ENCODE data around the gene SUFU.

The SUFU gene

DNA sequence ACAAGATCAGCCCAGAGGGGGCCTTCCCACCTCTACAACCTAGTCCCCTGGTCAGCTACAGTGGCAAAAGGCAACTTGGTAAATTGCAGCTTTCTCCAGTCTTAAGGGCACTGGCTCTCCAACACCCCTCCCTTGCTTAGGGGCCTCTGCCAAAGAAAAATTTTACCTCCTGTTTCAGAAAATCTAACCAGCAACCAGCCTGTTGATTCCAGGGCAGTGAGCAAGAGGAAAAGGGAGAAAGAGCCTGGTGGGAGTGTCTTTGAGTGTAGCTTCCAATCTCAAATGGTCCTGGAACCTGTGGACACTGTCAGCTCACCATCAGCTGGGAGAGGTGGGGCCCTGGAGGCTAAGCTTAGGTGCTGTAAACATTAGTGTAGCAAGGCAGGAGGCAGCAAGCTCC, 24.1 kb upstream of the SUFU start:
- ChIA-PET CTCF (interaction anchor here (0.6 to 2.0 kb wide), 20 partner anchors 9 to 249 kb away, joined by 3 to 14 read pairs (median 4); partner anchors contain the start of genes CUEDC2, FBXL15 and NFKB2), POLR2A (ENCODE audit: low non-redundant PET) (no interaction called here)
- TF ChIP-seq, protein P1, sequence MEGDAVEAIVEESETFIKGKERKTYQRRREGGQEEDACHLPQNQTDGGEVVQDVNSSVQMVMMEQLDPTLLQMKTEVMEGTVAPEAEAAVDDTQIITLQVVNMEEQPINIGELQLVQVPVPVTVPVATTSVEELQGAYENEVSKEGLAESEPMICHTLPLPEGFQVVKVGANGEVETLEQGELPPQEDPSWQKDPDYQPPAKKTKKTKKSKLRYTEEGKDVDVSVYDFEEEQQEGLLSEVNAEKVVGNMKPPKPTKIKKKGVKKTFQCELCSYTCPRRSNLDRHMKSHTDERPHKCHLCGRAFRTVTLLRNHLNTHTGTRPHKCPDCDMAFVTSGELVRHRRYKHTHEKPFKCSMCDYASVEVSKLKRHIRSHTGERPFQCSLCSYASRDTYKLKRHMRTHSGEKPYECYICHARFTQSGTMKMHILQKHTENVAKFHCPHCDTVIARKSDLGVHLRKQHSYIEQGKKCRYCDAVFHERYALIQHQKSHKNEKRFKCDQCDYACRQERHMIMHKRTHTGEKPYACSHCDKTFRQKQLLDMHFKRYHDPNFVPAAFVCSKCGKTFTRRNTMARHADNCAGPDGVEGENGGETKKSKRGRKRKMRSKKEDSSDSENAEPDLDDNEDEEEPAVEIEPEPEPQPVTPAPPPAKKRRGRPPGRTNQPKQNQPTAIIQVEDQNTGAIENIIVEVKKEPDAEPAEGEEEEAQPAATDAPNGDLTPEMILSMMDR (conservative IDR thresholded peaks at IDR 0.05; ENCODE audit: low read depth): no peak
- no peak for DNase-seq (ENCODE audit: low spot score)
- H3K27ac ChIP-seq: peak overlapping the region; percentile 47

DNA sequence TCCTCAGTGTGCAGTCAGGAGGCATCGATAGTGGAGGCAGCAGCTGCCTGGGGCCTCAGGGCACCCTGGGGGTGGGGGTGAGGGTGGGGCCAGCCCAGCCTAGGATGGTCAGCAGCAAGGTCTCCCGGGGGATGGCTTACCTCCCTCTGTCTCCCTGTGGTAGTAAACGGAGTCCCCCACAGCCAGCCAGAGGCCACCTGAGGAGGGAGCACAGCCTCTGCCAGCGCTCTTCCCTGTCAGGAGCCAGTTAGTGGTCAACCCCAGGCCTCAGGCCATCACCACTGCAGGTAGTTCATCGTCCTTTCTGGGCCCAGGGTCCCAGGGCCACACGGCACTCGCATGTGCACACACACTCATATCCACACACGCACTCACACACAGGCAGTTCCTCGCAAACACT, 23.4 kb upstream of the SUFU start:
- TF ChIP-seq, protein P1 (conservative IDR thresholded peaks at IDR 0.05; ENCODE audit: low read depth): no peak
- peak overlapping the region; percentile 47 for H3K27ac ChIP-seq
- no peak for DNase-seq (ENCODE audit: low spot score)
- POLR2A ChIA-PET (ENCODE audit: low non-redundant PET): no interaction called here
- CTCF ChIA-PET: interaction anchor here (1.5 to 2.0 kb wide), 2 partner anchors 77 to 103 kb away, joined by 5 to 9 read pairs; no protein-coding TSS in a partner anchor

DNA sequence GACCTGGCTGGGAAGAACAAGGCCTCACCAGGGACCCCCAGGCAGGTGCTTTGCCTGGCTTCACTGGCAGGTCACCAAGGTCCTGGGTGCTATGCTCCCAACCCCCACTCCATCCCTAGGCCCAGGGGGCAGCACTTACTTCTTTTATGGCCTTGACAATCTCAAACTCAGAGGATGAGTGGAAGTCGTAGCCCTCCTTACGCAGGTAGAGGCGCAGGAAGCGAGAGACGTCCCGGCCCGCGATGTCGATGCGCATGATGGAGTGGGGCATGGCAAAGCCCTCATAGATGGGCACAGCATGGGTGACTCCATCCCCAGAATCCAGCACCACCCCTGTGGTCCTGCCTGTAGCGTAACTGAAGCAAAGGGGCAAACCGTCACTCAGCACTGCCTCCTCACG, 19.8 kb upstream of the SUFU start:
- H3K27ac ChIP-seq: no peak overlapping the region
- DNase-seq (ENCODE audit: low spot score): no peak
- POLR2A ChIA-PET (ENCODE audit: low non-redundant PET): no interaction called here
- TF ChIP-seq, protein P1 (conservative IDR thresholded peaks at IDR 0.05; ENCODE audit: low read depth): no peak
- CTCF ChIA-PET: interaction anchor here (1.4 kb wide), 1 partner anchor 100 kb away, joined by 4 read pairs; no protein-coding TSS in a partner anchor

DNA sequence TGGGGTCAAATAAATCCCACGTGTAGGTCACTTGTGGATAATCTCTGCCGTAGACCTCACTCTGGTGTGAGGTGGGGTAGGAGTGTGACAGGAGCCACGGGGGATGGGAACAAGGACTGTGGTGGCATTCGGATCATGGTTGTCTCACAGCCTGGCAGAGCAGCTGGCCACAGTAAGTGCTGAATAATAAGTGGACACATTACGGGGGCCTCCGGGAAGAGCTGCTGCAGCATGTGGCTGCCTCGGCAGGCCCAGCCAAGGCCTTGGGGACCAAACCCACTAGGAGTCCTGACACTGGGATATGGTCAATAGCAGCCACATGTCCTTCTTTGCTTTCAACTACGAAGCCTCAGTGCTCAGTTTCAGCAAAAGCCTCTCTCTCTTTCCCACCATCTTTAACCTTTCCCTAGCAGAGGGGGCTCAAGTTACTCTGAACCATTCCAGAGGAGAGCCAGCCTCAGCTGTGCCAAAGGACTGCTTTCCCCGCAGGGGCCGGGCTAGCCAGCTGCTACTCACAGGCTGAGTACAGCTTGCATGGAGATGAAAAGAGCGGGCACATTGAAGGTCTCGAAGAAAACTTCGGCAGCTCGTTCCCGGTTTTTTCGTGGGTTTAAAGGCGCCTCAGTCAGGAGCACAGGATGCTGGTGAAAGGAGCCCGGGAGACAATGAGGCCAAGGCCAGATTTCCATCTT, 18.5 kb upstream of the SUFU start:
- peak overlapping the region; percentile 1; the same call in 1 of the 2 replicates for H3K27ac ChIP-seq
- POLR2A ChIA-PET (ENCODE audit: low non-redundant PET): no interaction called here
- CTCF ChIA-PET: interaction anchor here (0.6 to 1.4 kb wide), 2 partner anchors 98 to 144 kb away, joined by 3 to 4 read pairs; no protein-coding TSS in a partner anchor
- TF ChIP-seq, protein P1 (conservative IDR thresholded peaks at IDR 0.05; ENCODE audit: low read depth): no peak
- no peak for DNase-seq (ENCODE audit: low spot score)

DNA sequence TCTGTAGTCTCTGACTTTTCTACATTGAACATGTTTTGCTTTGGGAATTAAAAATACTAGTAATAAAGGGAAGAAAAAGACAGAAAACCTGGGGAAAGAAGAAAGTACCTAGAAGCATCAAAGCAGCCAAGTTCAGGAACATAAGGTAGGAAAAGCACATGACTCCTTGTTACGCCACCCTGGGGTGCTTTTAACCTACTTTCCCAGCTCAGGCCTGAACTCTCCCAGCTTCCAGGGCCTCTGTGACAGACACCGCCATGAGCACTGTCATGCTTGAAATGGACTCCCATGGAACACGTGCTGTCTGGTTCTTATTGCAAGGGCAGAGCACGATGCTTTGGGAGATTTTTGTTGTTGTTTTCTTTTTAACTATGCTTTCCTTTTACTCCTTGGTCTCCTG, 12.6 kb upstream of the SUFU start:
- TF ChIP-seq, protein P1 (conservative IDR thresholded peaks at IDR 0.05; ENCODE audit: low read depth): no peak
- DNase-seq (ENCODE audit: low spot score): no peak
- ChIA-PET CTCF (interaction anchor here (0.6 to 1.5 kb wide), 2 partner anchors 12 to 63 kb away, joined by 3 to 4 read pairs; no protein-coding TSS in a partner anchor), POLR2A (ENCODE audit: low non-redundant PET) (interaction anchor here (0.6 kb wide), 1 partner anchor 121 kb away, joined by 3 read pairs; no protein-coding TSS in a partner anchor)
- no peak overlapping the region for H3K27ac ChIP-seq

DNA sequence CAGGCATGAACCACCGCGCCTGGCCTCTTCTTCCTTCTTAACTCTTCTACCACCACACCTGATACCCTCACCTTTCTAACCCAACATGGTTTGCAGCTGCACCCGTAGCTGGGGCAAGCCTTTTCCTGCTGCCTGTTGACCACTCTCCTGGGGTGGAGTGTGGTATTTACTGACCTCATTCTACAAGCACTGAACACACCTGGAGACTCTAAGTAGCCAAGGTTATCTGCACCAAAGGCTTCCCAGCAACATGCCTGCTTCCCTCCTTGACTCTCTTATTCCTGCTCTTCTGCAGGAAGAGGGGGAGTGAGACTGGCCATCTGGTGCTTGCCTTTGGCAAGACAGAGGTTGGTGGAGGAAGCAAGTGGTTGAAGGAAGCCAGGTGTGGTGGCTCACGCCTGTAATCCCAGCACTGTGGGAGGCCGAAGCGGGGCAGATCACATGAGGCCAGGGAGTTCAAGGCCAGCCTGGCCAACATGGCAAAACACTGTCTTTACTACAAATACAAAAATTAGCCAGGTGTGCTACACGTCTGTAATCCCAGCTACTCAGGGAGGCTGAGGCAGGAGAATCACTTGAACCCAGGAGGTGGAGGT, 11.3 kb upstream of the SUFU start:
- TF ChIP-seq, protein P1 (conservative IDR thresholded peaks at IDR 0.05; ENCODE audit: low read depth): no peak
- POLR2A ChIA-PET (ENCODE audit: low non-redundant PET): interaction anchor here (0.9 kb wide), 1 partner anchor 103 kb away, joined by 3 read pairs; no protein-coding TSS in a partner anchor
- CTCF ChIA-PET: no interaction called here
- H3K27ac ChIP-seq: peak overlapping the region; percentile 52
- DNase-seq (ENCODE audit: low spot score): no peak
